SK-N-SH treated with all-trans-retinoic acid at 6 μM for 48 hours (cell line): ENCODE data around the gene DNAAF3.

ENCODE experiments used
- BACH2 ChIP-seq: fragments of 250-450 bp; sonication (Bioruptor Pico); IDR thresholded peaks from 2 replicates; pipeline ENCODE4 v1.9.0; 2021; ENCODE audit warnings: mild to moderate bottlenecking, borderline replicate concordance
- ESRRG ChIP-seq: fragments of 250-450 bp; sonication (Bioruptor Pico); IDR thresholded peaks from 2 replicates; pipeline ENCODE4 v1.6.1; 2021; ENCODE audit warnings: mild to moderate bottlenecking
- GLIS3 ChIP-seq: fragments of 250-450 bp; sonication (Bioruptor Pico); IDR thresholded peaks from 2 replicates; pipeline ENCODE4 v1.5.0; 2020; ENCODE audit warnings: mild to moderate bottlenecking, moderate library complexity
- RARB ChIP-seq: fragments of 250-450 bp; sonication (Bioruptor Pico); IDR thresholded peaks from 2 replicates; pipeline ENCODE4 v1.8.0; 2021; ENCODE audit warnings: mild to moderate bottlenecking, moderate library complexity
- ZC3H10 ChIP-seq: fragments of 250-450 bp; sonication (Bioruptor Pico); IDR thresholded peaks from 2 replicates; pipeline ENCODE4 v1.5.1; 2021; ENCODE audit warnings: mild to moderate bottlenecking, moderate library complexity
- ZFP30 ChIP-seq: fragments of 450-650 bp; formaldehyde crosslinking; IDR thresholded peaks from 2 replicates; pipeline ENCODE4 v1.5.0; 2022; ENCODE audit warnings: mild to moderate bottlenecking, moderate library complexity
- TF ChIP-seq, protein P1 (sequence below): fragments of 250-450 bp; sonication (Bioruptor Pico); IDR thresholded peaks from 2 replicates; pipeline ENCODE4 v1.8.0; 2020; ENCODE audit warnings: mild to moderate bottlenecking, moderate library complexity, borderline replicate concordance
- TF ChIP-seq, protein P2 (sequence below): fragments of 250-450 bp; sonication (Bioruptor Pico); IDR thresholded peaks from 2 replicates; pipeline ENCODE4 v1.5.0; 2020; ENCODE audit warnings: mild to moderate bottlenecking, moderate library complexity

DNA sequence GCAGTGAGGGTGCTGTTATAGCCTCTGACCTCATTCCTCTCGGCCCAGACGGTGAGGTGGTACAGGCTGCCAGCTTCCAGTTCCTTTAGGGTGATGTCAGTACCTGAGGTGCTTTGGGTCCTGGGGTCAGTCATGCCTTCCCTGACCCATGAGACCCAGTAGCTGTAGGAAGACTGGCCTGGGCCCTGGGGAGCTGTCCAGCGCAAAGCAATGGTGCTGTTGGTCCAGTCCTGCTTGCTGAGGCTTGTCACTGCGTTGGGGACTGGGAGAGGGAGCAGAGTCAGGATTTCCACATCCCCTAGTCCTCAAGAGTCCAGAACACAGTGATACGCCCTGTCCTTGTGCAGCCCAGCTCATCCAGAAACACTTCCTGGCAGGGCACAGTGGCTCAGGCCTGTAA, 32.2 kb upstream of the DNAAF3 start:
- TF ChIP-seq ESRRG (CRISPR knock-in tag), result no peak
- TF ChIP-seq BACH2 (CRISPR knock-in tag), result no peak
- TF ChIP-seq, protein P1, sequence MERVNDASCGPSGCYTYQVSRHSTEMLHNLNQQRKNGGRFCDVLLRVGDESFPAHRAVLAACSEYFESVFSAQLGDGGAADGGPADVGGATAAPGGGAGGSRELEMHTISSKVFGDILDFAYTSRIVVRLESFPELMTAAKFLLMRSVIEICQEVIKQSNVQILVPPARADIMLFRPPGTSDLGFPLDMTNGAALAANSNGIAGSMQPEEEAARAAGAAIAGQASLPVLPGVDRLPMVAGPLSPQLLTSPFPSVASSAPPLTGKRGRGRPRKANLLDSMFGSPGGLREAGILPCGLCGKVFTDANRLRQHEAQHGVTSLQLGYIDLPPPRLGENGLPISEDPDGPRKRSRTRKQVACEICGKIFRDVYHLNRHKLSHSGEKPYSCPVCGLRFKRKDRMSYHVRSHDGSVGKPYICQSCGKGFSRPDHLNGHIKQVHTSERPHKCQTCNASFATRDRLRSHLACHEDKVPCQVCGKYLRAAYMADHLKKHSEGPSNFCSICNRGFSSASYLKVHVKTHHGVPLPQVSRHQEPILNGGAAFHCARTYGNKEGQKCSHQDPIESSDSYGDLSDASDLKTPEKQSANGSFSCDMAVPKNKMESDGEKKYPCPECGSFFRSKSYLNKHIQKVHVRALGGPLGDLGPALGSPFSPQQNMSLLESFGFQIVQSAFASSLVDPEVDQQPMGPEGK (CRISPR knock-in tag), result no peak
- TF ChIP-seq, protein P2, sequence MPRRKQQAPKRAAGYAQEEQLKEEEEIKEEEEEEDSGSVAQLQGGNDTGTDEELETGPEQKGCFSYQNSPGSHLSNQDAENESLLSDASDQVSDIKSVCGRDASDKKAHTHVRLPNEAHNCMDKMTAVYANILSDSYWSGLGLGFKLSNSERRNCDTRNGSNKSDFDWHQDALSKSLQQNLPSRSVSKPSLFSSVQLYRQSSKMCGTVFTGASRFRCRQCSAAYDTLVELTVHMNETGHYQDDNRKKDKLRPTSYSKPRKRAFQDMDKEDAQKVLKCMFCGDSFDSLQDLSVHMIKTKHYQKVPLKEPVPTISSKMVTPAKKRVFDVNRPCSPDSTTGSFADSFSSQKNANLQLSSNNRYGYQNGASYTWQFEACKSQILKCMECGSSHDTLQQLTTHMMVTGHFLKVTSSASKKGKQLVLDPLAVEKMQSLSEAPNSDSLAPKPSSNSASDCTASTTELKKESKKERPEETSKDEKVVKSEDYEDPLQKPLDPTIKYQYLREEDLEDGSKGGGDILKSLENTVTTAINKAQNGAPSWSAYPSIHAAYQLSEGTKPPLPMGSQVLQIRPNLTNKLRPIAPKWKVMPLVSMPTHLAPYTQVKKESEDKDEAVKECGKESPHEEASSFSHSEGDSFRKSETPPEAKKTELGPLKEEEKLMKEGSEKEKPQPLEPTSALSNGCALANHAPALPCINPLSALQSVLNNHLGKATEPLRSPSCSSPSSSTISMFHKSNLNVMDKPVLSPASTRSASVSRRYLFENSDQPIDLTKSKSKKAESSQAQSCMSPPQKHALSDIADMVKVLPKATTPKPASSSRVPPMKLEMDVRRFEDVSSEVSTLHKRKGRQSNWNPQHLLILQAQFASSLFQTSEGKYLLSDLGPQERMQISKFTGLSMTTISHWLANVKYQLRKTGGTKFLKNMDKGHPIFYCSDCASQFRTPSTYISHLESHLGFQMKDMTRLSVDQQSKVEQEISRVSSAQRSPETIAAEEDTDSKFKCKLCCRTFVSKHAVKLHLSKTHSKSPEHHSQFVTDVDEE (CRISPR knock-in tag), result no peak
- no peak for TF ChIP-seq GLIS3 (CRISPR knock-in tag)
- no peak for TF ChIP-seq ZC3H10 (CRISPR knock-in tag)
- no peak for TF ChIP-seq ZFP30 (CRISPR knock-in tag)
- TF ChIP-seq RARB (CRISPR knock-in tag), result no peak
